AG10803 (cell line): ENCODE measurements around the gene NEK7.
"Not testable (repeated sequence)": the region's sequence is repeated elsewhere in the genome, so short reads cannot be mapped to it uniquely, and the experiment has no call there.

Source experiments
- DNase-seq: peaks from one replicate; pipeline ENCODE4 v3.0.0; 2010; ENCODE audit warnings: low read depth
- H3K4me3 ChIP-seq: 2 replicates; pipeline ENCODE4 v1.5.1; 2011; ENCODE audit warnings: mild to moderate bottlenecking, low read length, control low read depth
- CTCF ChIP-seq: conservative IDR thresholded peaks from 2 replicates; pipeline ENCODE4 v1.5.1; 2011; ENCODE audit warnings: mild to moderate bottlenecking, low read length, control low read depth, inconsistent platforms

The NEK7 gene

GRCh38 chr1:198125995-198126735, 30.6 kb upstream of the NEK7 start:
- TF ChIP-seq CTCF, result no peak
- no peak overlapping the region for H3K4me3 ChIP-seq
- peak; percentile 89 for DNase-seq

GRCh38 chr1:198128533-198128932, 28.3 kb upstream of the NEK7 start:
- no peak for DNase-seq
- no peak for TF ChIP-seq CTCF
- H3K4me3 ChIP-seq, result no peak overlapping the region

DNA sequence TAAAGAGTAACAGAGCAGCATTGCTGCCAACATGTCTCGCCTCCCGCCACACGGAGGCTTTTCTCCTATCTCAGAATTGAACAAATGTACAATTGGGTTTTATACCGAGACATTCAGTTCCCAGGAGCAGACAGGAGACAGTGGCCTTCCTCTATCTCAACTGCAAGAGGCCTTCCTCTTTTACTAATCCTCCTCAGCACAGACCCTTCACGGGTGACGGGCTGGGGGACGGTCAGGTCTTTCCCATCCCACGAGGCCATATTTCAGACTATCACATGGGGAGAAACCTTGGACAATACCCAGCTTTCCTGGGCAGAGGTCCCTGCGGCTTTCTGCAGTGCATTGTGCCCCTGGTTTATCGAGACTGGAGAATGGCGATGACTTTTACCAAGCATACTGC, 26.7 kb upstream of the NEK7 start:
- not testable (repeated sequence) for H3K4me3 ChIP-seq, DNase-seq

GRCh38 chr1:198132060-198132781, 24.6 kb upstream of the NEK7 start:
- TF ChIP-seq CTCF, result no peak
- no peak overlapping the region for H3K4me3 ChIP-seq
- peak; percentile 62 for DNase-seq

- no peak for TF ChIP-seq CTCF
- no peak overlapping the region for H3K4me3 ChIP-seq
- DNase-seq, result no peak
Measured at GRCh38 chr1:198134252-198134651, 22.5 kb upstream of the NEK7 start.

DNA sequence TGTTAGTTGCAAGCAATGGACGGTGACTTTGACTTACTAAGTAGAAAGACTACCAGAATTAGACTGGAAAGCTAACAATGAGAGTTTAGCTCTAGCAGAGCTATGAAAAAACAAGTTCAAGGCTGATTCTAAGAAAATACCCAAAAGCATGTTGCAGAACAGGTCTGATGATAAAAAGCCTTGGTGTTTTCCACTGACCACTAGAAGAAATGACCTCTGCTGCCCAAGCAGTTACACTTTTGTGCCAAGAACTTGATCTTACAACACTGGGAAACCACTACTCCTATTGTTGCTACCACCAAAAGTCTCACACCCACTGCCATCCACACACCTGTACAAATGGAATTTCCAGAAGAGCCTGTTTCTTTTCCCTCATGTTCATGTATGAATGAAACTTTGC, 21.4 kb upstream of the NEK7 start:
- no peak for TF ChIP-seq CTCF
- no peak overlapping the region for H3K4me3 ChIP-seq
- DNase-seq, result no peak

DNA sequence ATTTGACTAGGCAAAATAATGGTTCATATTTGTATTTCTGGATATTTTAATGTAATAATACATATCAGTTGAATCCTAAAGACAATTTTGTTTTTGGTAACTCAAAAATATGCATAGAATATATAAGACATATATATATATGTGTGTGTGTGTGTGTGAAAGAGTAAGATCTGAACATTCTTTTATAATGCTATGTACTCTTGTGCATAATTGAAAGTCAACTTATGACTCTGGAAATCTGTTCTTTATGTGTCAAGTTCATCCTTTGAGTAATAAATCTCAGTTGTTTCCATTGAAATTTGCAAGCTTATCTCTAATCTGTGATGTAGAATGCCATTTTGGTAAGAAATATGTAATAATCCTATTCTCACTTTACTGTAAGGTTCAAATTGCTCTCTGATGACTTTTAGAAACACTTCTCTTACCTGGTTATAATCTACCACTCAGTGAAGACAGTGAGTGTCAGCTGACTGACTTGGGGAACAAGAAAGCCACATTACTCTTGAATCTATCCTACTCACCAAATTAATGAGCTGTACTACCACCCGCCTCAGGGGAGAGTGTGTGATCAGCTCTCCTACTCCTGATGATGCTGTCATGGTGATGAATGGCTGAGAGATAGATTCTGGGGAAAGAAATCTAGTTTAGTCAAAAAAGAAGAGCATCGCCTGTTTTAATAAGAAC, 15.0 kb upstream of the NEK7 start:
- TF ChIP-seq CTCF, result no peak
- no peak overlapping the region for H3K4me3 ChIP-seq
- DNase-seq, result no peak
